K562 (cell line): ENCODE measurements around the gene PRLHR. TPM values are rescaled to one million over a fixed set of nuclear protein-coding genes. Genes with fewer than 3 reads are reported as not detected.

Source experiments
- RAD21 ChIP-seq, 2 experiments: fragments of 250-450 bp in 1 of 2; fragments of 450-650 bp in 1 of 2; sonication (Bioruptor Pico) in 1 of 2; formaldehyde crosslinking in 1 of 2; IDR thresholded peaks in 1 of 2; conservative IDR thresholded peaks in 1 of 2; 2 replicates each; pipeline versions ENCODE4 v1.4.0 to v1.8.0; 2020 to 2022; ENCODE audit warnings: mild to moderate bottlenecking in 2 of 2, moderate library complexity in 1 of 2
- REST ChIP-seq, 2 experiments: fragments of 450-650 bp; formaldehyde crosslinking in 1 of 2; IDR thresholded peaks; 2 replicates each; pipeline versions ENCODE4 v1.4.0 to v1.6.1; 2014 to 2020; ENCODE audit warnings: mild to moderate bottlenecking in 2 of 2, borderline replicate concordance in 1 of 2, low read depth in 1 of 2
- SRSF9 ChIP-seq: fragments of 200-400 bp; formaldehyde crosslinking; IDR thresholded peaks from 2 replicates; pipeline ENCODE4 v1.6.1; 2017; ENCODE audit warnings: low read depth, low read length, borderline replicate concordance
- ZBTB5 ChIP-seq: fragments of 450-650 bp; IDR thresholded peaks from 2 replicates; pipeline ENCODE4 v1.6.1; 2017; ENCODE audit warnings: antibody characterized with exemption
- ZKSCAN8 ChIP-seq: fragments of 200-800 bp; sonication (Bioruptor generic); IDR thresholded peaks from 2 replicates; pipeline ENCODE4 v1.6.1; 2016; ENCODE audit warnings: missing genetic modification characterization, missing compliant biosample characterization
- polyA plus RNA-seq, 8 experiments: library from polyadenylated mRNA; depleted of rRNA in 4 of 8; stranded (reverse) in 5 of 8; unstranded in 3 of 8; fragments of >200 nt; fragmentation: Nextera tagmentation in 2 of 8; fragmentation: Illumina TruSeq in 1 of 8; extraction: Ambion mirVana in 2 of 8; extraction: Trizol in 1 of 8; gene quantifications; 2 replicates each; pipeline versions ENCODE4 v1.2.1 to v1.2.3, GENCODE V29; 2011 to 2014; ENCODE audit warnings: inconsistent platforms in 1 of 8, missing spikeins in 1 of 8
- total RNA-seq, 7 experiments: library from RNA; depleted of rRNA in 6 of 7; stranded (reverse); fragments of >200 nt in 6 of 7; fragmentation: Illumina TruSeq in 2 of 7; extraction: Trizol in 2 of 7; gene quantifications; 2 replicates each; pipeline versions ENCODE4 v1.2.1 to v1.2.3, GENCODE V29; 2011 to 2021; ENCODE audit warnings: low replicate concordance in 1 of 7

The PRLHR gene
- total and polyA plus RNA-seq, 9 of the 15 experiments (the other 6 are each of a cell fraction or from before 2014, with no cell fraction given), result not detected

- TF ChIP-seq REST (IDR thresholded peaks at IDR 0.05; ENCODE audit: borderline replicate concordance), result peak; percentile 35; the same call in 1 of the 2 replicates
- TF ChIP-seq REST (CRISPR knock-in tag; IDR thresholded peaks at IDR 0.05; ENCODE audit: low read depth), result no peak
- no peak for TF ChIP-seq ZKSCAN8
- TF ChIP-seq SRSF9, result no peak
- no peak for TF ChIP-seq ZBTB5
- peak; percentile 32 to 59 for TF ChIP-seq RAD21 (CRISPR knock-in tag; conservative IDR thresholded peaks at IDR 0.05 in 1 of 2, IDR thresholded peaks at IDR 0.05 in 1 of 2)
Observed at GRCh38 chr10:118564652-118565051, 30.8 kb downstream of the PRLHR start (continued).
